K562 (cell line): ENCODE measurements around the gene RCE1.

Source experiments
- BHLHE40 ChIP-seq: IDR thresholded peaks from 2 replicates; pipeline ENCODE4 v1.6.1; 2011; ENCODE audit warnings: low read length, improper control_type of control experiment
- CTCF ChIP-seq, 3 experiments: IDR thresholded peaks in 2 of 3; conservative IDR thresholded peaks in 1 of 3; 2 replicates each; pipeline ENCODE4 v1.5.1; 2011 to 2012; ENCODE audit warnings: low read length in 3 of 3, mild to moderate bottlenecking in 3 of 3, control low read depth in 2 of 3, improper control_type of control experiment in 1 of 3, inconsistent platforms in 1 of 3, low read depth in 1 of 3, mixed read lengths in 1 of 3, moderate library complexity in 1 of 3; ENCODE audit not compliant: insufficient read depth in 2 of 3
- EZH2 ChIP-seq: IDR thresholded peaks from 2 replicates; pipeline ENCODE4 v1.6.1; 2012; ENCODE audit warnings: low read depth, mild to moderate bottlenecking, inconsistent platforms, low read length, borderline replicate concordance
- FOS ChIP-seq: IDR thresholded peaks from 3 replicates; pipeline ENCODE4 v1.6.1; 2011; ENCODE audit not compliant: insufficient read length; ENCODE audit errors: extremely low read depth
- MAFK ChIP-seq: IDR thresholded peaks from 2 replicates; pipeline ENCODE4 v1.6.1; 2011; ENCODE audit warnings: low read length, improper control_type of control experiment
- SMAD3 ChIP-seq: fragments of 450-650 bp; formaldehyde crosslinking; conservative IDR thresholded peaks from 2 replicates; pipeline ENCODE4 v1.4.0; 2020; ENCODE audit warnings: mild to moderate bottlenecking
- TFAP4 ChIP-seq: sonication (generic); formaldehyde crosslinking; IDR thresholded peaks from 2 replicates; pipeline ENCODE4 v1.8.0; 2022; ENCODE audit warnings: missing genetic modification reagents, mild to moderate bottlenecking, moderate library complexity, borderline replicate concordance

GRCh38 chr11:66863428-66864125, 20.3 kb downstream of the RCE1 start:
- TF ChIP-seq SMAD3 (CRISPR knock-in tag) = no peak
- no peak for TF ChIP-seq BHLHE40
- TF ChIP-seq FOS = no peak
- no peak for TF ChIP-seq EZH2
- no peak for TF ChIP-seq MAFK
- TF ChIP-seq TFAP4 (CRISPR knock-in tag) = no peak
- TF ChIP-seq CTCF (IDR thresholded peaks at IDR 0.05 in 2 of 3, conservative IDR thresholded peaks at IDR 0.05 in 1 of 3; ENCODE audit: insufficient read depth in 2 of 3, low read depth in 1 of 3, low read length in 3 of 3) = no peak
